ENCODE data around the gene MPRIP.

The MPRIP gene

GRCh38 chr17:17141279-17141678 is 99.0 kb downstream of the MPRIP start:
- in situ Hi-C loops (cut with HindIII; ENCODE audit: low sequenced_read_pairs) = no loop called here
- TF ChIP-seq CTCF (IDR thresholded peaks at IDR 0.05; ENCODE audit: low read depth, low read length) = no peak
- no peak overlapping the region for H3K4me3 ChIP-seq (ENCODE audit: low read depth, low read length)
- DNase-seq (ENCODE audit: low read depth, low spot score) = no peak

GRCh38 chr17:17141860-17142552 is 99.7 kb downstream of the MPRIP start:
- TF ChIP-seq CTCF (IDR thresholded peaks at IDR 0.05; ENCODE audit: low read depth, low read length) = peak; percentile 98
- H3K4me3 ChIP-seq (ENCODE audit: low read depth, low read length) = no peak overlapping the region
- in situ Hi-C loops (cut with HindIII; ENCODE audit: low sequenced_read_pairs) = no loop called here
- DNase-seq (ENCODE audit: low read depth, low spot score) = peak; percentile 56

- no peak overlapping the region for H3K4me3 ChIP-seq (ENCODE audit: low read depth, low read length)
- in situ Hi-C loops (cut with HindIII; ENCODE audit: low sequenced_read_pairs) = no loop called here
- TF ChIP-seq CTCF (IDR thresholded peaks at IDR 0.05; ENCODE audit: low read depth, low read length) = no peak
- DNase-seq (ENCODE audit: low read depth, low spot score) = no peak
Observed at GRCh38 chr17:17142556-17142955, 100.3 kb downstream of the MPRIP start.

- no peak for TF ChIP-seq CTCF (IDR thresholded peaks at IDR 0.05; ENCODE audit: low read depth, low read length)
- in situ Hi-C loops (cut with HindIII; ENCODE audit: low sequenced_read_pairs) = no loop called here
- no peak for DNase-seq (ENCODE audit: low read depth, low spot score)
- H3K4me3 ChIP-seq (ENCODE audit: low read depth, low read length) = no peak overlapping the region
Observed at GRCh38 chr17:17143501-17143900, 101.2 kb downstream of the MPRIP start.

- H3K4me3 ChIP-seq (ENCODE audit: low read depth, low read length) = no peak overlapping the region
- TF ChIP-seq CTCF (IDR thresholded peaks at IDR 0.05; ENCODE audit: low read depth, low read length) = no peak
- DNase-seq (ENCODE audit: low read depth, low spot score) = no peak
- in situ Hi-C loops (cut with HindIII; ENCODE audit: low sequenced_read_pairs) = no loop called here
Observed at GRCh38 chr17:17144061-17144460, 101.8 kb downstream of the MPRIP start.

- no peak for DNase-seq (ENCODE audit: low read depth, low spot score)
- TF ChIP-seq CTCF (IDR thresholded peaks at IDR 0.05; ENCODE audit: low read depth, low read length) = no peak
- in situ Hi-C loops (cut with HindIII; ENCODE audit: low sequenced_read_pairs) = no loop called here
- no peak overlapping the region for H3K4me3 ChIP-seq (ENCODE audit: low read depth, low read length)
Observed at GRCh38 chr17:17144916-17145665, 102.8 kb downstream of the MPRIP start.

Data from astrocyte of the spinal cord (primary cell).